EH (cell line): ENCODE data around the gene IL6R.
A peak's percentile ranks its signal among the peaks of the same experiment; 100 is the strongest.
"Not testable (repeated sequence)": the region's sequence is repeated elsewhere in the genome, so short reads cannot be mapped to it uniquely, and the experiment has no call there.

ENCODE experiments used
- DNase-seq: peaks from one replicate; pipeline ENCODE4 v3.0.0-alpha.2; 2015; ENCODE audit warnings: low read depth

IL6R gene

DNA sequence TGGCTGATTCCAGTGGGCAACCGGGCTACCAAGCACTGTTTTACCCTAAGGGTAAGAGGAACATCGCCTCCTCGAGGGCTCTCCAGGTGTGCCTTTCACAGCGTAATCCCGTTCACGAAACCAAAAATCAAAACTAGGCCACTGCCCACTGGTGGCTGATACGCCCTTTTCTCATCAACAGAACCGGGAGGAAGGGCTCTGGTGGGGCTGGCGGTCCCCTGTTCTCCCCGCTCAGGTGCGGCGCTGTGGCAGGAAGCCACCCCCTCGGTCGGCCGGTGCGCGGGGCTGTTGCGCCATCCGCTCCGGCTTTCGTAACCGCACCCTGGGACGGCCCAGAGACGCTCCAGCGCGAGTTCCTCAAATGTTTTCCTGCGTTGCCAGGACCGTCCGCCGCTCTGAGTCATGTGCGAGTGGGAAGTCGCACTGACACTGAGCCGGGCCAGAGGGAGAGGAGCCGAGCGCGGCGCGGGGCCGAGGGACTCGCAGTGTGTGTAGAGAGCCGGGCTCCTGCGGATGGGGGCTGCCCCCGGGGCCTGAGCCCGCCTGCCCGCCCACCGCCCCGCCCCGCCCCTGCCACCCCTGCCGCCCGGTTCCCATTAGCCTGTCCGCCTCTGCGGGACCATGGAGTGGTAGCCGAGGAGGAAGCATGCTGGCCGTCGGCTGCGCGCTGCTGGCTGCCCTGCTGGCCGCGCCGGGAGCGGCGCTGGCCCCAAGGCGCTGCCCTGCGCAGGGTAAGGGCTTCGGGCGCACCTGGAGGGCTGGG, at the start of gene IL6R:
TSS of gene IL6R (plus strand) at position 360 of the 763 bp plus-strand sequence. CDS start at position 647, 287 bp downstream.
- peak; percentile 95 for DNase-seq

GRCh38 chr1:154358519-154358918, 46.6 kb upstream of the IL6R start:
- DNase-seq = no peak

- no peak for DNase-seq
Observed at GRCh38 chr1:154360288-154360687, 44.9 kb upstream of the IL6R start.

- DNase-seq = not testable (repeated sequence)
Observed at GRCh38 chr1:154360881-154361280, 44.3 kb upstream of the IL6R start.

- peak; percentile 20 for DNase-seq
Observed at GRCh38 chr1:154361357-154361756, 43.8 kb upstream of the IL6R start.

- DNase-seq = no peak
Observed at GRCh38 chr1:154371436-154371835, 33.7 kb upstream of the IL6R start.

GRCh38 chr1:154373777-154374357, 31.3 kb upstream of the IL6R start:
- not testable (repeated sequence) for DNase-seq

- no peak for DNase-seq
Observed at GRCh38 chr1:154379301-154379700, 25.8 kb upstream of the IL6R start.

- no peak for DNase-seq
Observed at GRCh38 chr1:154384650-154385489, 20.3 kb upstream of the IL6R start.

DNA sequence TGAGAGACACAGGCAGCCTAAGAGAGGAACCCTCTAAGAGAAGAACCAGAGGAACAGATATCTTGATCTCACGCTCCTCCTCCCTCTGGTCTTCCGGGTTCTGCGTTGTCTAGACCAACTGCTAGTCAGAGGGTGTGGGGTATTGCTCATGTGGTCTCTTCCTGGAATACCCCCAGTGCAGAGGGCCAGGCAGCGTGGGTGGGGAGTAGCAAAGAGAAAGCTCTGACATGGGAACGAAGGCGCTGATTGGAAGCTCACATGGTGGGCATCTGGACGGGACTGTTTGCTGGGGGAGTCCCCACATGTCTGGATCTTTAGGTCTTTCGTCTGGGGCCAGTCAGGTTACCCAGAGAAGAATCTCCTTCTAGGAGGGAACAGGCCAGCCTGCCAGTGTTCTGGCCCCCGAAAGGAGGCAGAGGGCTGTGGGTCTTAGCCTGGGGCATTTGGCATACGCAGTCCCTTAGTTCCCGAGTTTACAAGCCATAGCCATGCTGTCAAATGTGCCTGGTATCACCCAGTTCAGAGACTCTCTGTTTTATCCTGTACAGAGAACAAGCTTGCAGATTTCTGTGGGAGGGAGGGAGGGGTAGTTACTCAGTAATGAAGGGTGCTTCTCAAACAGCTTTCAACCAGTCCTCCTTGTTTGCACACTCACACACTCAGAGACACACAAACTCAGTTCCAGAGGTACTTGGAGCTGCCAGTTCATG, 18.3 kb upstream of the IL6R start:
- no peak for DNase-seq

- DNase-seq = no peak
Observed at GRCh38 chr1:154391086-154391770, 13.9 kb upstream of the IL6R start.

- no peak for DNase-seq
Observed at GRCh38 chr1:154398141-154398540, 7.0 kb upstream of the IL6R start.

- no peak for DNase-seq
Observed at GRCh38 chr1:154398678-154399077, 6.5 kb upstream of the IL6R start.

- DNase-seq = no peak
Observed at GRCh38 chr1:154400381-154400801, 4.8 kb upstream of the IL6R start.

DNA sequence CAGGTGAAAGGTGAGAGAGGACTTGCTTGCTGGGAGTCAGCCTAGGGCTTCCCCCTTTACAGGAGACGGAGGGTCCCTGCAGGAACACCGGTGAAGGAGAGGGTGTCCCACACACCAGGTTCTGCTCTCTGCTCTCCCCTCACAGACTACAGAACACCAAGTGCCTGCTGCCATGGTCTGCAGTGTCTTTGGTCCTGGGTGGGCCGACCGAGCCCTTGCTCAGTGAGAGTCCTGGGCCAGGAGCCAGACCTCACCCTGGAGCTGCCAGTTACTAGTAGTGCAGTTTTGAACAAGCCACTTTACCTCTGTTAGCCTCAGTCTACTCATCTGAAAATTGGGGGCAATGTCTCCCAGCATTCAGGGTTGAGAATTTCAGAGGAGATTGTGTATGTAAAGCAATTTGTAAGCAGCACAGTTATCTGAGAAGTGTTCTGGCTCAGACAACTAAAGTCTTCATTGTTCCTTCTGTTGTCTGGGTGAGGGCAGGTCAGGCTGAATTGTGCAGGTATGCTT, 2.7 kb upstream of the IL6R start:
- no peak for DNase-seq

DNA sequence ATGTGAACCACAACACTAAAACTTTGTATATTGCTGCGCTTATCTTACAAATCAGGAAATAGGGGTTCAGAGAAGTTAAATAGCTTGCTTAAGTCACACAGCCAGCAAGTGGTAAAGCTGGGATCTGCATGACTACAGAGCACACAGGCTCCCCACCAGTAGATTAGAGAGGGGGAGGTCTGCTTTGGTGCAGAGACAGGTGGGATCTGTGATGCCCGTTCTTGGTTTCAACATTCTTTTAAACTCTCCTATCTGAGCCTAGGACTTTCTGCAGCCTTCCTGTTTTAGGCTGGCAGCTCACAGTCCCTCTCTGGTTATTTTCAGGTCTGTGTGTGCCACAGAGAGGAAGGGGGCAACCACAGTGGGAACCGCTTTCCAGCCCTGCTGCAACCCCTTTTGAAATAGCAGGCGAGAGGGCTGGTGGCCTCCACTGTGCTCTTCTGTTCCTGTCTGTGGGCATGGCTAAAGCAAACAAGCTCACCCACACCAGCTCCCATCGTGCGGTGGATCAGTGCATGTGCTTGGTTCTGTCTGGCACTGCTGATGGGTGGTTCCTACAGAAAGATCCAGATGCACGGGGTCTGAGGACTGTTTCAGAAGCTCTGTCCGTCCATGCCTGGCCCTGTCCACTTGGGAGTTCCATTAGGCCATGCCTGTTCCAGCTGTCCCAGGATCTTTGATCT, 1.7 kb upstream of the IL6R start:
- no peak for DNase-seq

GRCh38 chr1:154403983-154404382, 1.2 kb upstream of the IL6R start:
- DNase-seq = no peak

DNA sequence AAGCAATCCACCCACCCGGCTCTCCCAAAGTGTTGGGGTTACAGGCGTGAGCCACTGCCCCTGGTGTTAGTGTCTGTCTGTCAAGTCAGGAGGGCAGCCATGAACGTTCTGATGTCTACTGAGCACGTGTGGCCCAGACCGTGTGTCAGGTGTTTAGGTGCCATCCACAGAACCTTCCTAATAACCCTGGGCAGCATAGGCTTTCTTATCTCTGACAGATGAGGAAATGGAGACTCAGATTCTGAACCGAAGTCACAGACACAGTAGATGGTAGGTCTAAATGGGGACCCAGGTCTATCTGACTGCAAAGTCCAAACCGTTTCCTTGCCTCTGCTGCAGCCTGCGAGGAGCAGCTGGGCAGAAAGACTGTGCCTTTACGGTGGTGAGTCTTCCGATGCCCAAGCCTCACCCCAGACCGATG, 622 bp upstream of the IL6R start:
- DNase-seq = no peak

GRCh38 chr1:154405747-154406571, 816 bp downstream of the IL6R start:
- peak; percentile 84 for DNase-seq

DNA sequence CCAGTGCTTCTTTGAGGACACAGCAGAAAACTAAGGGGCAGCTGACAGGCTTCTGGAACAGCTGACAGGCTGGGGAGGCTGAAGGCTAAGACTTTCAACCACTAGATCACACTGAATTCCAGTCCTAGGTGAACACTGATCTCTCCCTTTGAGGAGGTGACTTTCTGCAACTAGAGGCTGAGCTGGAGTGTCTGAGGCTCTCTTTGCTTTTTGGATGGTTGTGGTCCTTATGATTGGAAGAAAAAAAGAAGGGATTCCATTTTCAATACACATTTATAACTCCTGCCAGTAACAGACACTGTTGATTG, 1.4 kb downstream of the IL6R start:
- no peak for DNase-seq
